Activated CD4-positive, alpha-beta T cell treated with anti-CD3 and anti-CD28 coated beads, Interleukin-2, Interleukin-4, amounts not matched to agents 100 ng/mL and 50 ng/mL, durations not matched to agents 16 hours and 8 hours (primary cell): ENCODE data around the gene DRAXIN.

Experiments
- DNase-seq: peaks from one replicate; pipeline ENCODE4 v3.0.0-alpha.2; 2020; ENCODE audit warnings: low spot score

DRAXIN gene

DNA sequence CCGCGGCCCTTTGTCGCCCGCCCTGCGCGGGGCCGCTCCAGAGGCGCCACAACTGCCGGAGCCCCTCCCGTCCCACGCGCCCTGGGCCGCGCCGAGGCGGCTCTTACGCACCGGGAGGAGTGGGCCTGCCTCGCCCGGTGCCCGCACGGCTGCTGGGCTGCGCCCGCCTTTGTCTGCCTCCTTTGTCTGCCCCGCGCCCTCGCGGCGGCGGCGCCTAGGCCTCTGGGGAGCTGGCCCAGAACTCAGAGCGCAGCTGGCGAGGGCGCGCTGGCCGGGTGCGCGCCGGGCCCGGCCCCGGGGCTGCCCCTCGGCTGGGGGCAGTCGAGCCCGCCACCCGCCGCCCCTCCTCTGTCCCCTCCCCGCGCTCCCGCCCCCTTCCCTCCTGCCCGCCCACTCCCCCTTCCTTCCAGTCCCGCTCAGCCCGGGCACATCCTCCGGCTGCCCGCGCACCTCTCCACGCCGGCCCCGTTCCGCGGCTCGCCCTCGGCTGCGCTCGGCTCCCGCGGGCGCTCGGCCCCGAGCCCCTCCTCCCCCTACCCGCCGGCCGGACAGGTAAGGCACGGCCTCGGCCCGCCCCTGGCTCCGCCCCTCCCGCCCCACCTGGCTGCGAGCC, at the start of gene DRAXIN:
Gene DRAXIN, plus strand, starts transcription at position 409 of the 613 bp plus-strand sequence. CDS start 14,549 bp downstream, outside the sequence.
- DNase-seq: no peak

- no peak for DNase-seq
These were observed 49.7 kb upstream of the DRAXIN start for GRCh38 chr1:11641776-11642305.

DNA sequence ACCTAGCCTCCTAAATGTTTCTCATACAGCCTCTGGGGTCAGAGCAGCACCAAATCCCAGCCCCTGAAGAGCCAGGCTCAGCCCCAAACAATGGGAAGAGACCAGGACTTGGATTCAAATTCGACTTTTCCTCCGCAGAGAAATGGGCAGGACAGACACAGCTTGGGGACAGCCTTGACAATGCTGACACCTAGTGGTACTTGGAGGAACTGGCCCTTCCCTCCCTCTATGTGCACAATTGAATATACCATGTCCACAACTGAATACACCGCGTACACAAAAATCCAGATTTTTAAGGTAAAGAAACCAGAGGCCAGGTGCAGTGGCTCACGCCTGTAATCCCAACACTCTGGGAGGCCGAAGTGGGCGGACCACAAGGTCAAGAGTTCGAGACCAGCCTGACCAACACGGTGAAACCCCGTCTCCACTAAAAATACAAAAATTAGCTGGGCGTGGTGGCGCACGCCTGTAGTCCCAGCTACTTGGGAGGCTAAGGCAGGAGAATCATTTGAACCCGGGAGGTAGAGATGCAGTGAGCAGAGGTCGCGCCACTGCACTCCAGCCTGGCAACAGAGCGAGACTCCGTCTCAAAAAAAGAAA, 49.0 kb upstream of the DRAXIN start:
- peak; percentile 74 for DNase-seq

DNA sequence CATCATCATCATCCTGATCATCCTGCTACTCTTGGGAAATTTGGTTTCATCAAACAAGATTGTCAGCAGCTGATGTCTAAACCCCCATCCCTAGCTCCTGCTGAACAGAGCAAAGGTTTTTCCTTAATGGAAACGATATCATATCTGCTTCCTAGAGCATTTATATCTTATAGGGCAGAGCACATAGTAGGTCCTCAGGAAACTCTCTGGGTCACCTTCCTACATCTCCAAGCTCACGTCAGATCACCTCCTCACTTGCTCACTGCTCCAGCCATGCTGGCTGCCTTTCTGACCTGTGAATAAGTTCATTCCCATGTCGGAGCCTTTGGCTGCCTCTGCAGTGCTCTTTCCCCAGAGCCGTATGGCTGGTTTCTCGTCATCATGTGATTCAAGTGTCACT, 47.7 kb upstream of the DRAXIN start:
- no peak for DNase-seq

DNA sequence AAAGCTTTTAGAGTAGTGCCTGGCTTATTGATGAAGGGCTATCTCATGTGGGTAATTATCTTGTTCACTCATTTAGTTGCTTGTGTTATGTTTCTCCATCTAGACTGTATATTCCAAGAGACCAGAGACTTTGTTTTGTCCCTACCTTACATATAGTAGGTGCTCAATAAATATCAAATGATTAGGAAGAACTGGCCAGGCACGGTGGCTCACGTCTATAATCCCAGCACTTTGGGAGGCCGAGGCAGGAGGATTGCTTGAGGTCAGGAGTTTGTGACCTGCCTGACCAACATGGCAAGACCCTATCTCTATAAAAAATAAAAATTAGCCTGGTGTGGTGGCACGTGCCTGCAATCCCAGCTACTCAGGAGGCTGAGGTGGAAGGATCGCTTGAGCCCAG, 46.2 kb upstream of the DRAXIN start:
- no peak for DNase-seq

DNA sequence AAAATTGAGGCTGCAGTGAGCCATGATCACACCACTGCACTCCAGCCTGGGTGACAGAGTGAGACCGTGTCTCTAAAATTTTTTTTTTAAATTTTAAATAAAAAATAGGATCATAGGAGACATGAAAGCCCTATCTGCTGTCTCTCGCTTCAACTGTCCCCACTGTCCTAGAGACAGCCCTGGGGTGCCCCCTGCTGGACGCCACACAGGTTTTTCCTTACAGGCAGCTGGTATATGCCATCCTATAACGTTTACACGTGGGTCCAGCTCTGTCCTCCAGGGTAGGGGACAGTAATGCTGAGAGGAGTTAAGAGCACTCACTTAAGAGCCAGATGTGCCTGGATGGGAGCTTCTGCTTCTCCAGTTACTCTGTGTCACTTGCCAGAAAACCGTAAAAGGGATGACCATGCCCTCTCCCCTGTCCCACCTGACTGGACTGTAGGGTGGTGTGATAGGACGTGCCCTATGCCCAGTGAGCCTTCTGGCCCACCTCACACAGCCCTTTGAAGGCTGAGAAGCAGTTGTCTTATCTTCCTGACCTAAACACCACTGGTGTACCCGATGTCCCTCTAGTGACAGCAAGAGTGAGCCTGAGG, 45.7 kb upstream of the DRAXIN start:
- DNase-seq: peak; percentile 86

GRCh38 chr1:11646317-11646716, 45.2 kb upstream of the DRAXIN start:
- no peak for DNase-seq

- DNase-seq: no peak
These were observed 44.2 kb upstream of the DRAXIN start for GRCh38 chr1:11647333-11647732.

DNA sequence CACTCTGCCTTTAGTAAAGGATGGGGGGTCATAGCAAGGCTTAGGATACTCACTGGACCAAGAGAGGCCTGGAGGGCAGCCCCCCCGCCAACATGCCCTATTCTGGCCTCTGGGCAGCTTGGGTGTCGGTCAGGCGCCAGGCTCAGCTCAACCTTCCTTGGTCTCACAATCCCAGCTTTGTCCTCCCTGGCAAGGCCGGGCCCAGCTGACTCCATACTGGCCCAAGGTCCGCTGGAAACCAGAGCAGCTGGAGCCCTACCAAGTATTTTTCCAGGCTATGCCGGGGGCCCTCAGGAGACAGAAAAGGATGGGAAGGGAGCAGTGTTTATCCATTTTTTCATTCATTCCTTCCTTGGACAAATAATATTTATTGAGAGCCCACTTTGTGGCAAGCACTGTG, 43.5 kb upstream of the DRAXIN start:
- no peak for DNase-seq

- peak; percentile 22 for DNase-seq
These were observed 42.8 kb upstream of the DRAXIN start for GRCh38 chr1:11648732-11649158.

DNA sequence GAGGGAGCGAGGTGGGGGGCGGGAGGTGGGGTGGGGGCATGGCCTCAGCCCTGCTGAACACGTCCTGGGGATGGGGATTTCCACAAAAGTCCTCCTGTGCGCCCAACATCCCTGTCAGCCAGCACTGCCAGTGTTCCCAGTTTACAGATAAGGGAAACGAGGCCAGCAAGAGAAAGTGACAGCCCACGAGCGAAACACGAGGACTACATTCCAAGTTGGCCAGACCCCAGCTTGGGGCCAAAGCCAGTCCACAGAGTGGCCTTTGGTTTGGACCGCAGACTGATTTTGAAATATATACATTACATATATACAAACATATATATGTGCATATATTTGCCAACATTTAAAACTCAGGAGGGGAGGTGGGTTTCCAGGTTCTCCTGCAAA, 42.3 kb upstream of the DRAXIN start:
- DNase-seq: no peak

DNA sequence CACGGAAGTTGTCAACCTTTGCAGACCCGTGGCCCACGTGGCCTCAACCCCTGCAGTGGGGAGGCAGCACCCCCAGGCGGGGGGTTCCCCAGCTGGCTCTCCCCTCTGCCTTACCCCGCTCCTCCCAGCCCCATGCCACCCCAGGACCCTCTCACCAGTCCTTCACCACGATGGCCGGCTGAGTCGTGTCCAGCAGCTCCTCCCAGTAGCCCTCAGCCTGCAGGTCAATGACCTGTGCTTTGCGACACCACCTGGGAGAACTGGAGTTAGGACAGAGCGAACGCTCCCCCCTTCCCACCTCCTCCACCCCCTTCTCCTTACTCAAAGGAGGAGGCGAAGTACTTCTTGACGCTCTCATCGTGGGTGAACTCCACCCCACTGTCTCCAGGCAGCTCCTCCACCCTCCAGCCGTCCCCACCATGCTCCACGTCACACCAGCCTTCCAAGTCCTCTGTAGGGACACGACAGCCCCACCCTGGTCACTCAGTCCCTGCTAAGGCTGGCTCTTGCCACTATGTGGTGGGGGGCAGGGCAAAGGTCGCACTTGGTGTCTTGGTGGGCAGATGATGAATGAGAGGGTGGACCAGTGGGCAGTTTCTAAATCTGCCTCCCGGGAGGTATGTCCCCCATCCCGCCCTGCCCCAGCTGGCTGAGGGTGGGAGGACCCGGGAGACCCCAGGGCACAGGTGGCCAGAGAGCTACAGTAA, 41.7 kb upstream of the DRAXIN start:
- DNase-seq: no peak

- peak; percentile 81 for DNase-seq
These were observed 41.0 kb upstream of the DRAXIN start for GRCh38 chr1:11650331-11650991.

DNA sequence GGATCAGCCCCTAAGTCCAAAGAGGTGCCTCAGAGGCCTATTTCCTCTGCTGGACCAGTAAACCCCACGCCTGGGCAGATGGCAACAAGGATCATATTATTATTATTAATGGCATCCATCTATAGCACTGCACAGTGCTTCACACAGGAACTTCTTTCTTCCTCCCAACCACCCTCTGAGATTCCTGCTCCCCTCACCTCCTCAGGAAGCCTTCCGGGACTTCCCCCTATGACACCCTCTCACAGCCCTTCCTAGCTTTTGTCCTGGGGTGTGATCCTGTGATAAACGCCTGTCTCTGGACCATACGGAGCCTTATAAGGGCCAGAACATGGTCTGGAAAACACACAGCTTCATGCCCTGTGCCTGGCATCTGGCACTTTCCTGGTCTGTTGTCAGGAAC, 40.5 kb upstream of the DRAXIN start:
- DNase-seq: no peak

DNA sequence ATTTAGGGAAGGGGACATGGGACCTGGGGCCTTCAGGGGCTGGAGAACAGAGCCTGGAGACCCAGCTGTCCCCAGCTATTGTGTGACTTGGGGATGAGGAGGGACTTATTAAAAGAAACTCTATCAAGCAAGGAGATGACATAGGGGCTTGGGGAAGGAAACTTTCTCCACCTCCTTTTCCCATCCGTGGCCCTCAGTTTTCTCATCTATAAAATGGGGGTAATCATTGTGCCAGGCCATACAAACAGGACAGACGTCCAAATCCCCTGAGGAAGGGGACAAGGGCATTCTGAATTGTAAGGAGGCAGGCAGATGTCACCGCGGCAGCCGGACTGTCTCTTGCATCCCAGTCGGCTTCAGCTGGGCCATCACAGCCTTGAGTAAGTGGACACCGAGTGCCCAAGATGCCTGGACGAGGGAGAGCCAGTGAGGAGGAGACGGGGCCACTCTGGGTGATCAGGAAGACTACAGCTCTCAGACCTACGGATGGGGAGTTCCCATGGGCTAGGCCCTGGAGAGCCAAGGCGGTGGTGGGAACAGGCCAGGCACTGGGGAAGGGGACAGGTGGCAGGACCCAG, 39.2 kb upstream of the DRAXIN start:
- DNase-seq: no peak

GRCh38 chr1:11653101-11653860, 38.2 kb upstream of the DRAXIN start:
- DNase-seq: no peak

DNA sequence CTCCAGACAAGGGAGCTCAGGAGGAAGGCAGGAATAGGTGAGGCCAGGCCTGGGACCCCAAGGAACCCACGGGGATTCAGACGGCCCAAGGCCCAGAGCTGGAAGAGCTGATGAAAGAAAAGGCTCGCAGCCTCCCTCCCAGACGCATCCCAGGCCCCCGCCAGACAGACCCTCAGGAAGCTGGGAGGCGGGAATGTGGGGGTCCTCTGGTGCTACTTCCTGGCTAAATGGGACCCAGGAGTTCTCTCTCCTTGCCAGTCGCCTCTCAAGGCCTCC, 37.7 kb upstream of the DRAXIN start:
- DNase-seq: no peak

DNA sequence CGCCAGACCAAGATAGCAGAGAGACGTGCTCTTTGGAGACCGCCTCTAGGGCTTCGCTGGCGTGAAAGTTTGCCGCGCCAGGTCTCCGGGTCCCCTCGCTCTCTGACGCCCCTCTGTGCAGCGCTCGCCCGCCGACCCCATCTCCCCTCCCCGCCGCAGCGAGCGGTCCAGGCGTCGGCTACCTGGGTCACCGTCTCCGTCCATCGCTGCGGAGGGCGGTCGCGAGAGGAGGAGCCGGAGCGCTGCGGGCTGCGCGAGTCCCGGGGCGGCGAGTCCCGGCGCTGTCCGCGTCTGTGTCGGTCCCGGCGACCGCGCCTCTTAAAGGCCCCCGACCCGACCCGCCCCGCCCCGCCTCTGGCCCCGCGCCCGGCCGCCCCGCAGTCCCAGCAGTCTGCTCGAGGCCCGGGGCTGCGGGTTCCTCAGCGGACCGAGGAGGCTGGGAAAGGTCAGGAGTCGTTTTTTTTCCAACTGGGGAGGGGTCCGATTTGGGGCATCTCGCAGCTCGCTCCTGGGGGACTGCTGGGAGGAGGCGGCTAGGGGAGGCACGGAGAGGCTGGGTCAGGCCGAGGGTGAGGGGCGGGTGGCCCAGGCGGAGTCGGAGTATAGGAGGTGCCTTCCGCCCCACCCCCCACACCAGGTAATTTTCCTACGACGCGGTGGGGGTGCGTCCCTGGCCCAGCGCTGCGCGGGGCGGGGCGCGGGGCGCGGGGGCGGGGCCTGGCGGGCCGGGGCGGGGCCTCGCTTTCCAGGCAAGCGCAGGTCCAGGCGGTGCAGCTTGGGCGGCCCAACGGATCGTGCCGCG, 37.2 kb upstream of the DRAXIN start, which contains the start of the genes FBXO2 and FBXO44:
Gene FBXO2, minus strand, starts transcription at position 293 of the 802 bp plus-strand sequence. Its CDS starts 89 bp downstream, at position 204.
Gene FBXO44, plus strand, starts transcription at position 741 of the 802 bp plus-strand sequence. CDS start 959 bp downstream, outside the sequence.
- DNase-seq: peak; percentile 15

DNA sequence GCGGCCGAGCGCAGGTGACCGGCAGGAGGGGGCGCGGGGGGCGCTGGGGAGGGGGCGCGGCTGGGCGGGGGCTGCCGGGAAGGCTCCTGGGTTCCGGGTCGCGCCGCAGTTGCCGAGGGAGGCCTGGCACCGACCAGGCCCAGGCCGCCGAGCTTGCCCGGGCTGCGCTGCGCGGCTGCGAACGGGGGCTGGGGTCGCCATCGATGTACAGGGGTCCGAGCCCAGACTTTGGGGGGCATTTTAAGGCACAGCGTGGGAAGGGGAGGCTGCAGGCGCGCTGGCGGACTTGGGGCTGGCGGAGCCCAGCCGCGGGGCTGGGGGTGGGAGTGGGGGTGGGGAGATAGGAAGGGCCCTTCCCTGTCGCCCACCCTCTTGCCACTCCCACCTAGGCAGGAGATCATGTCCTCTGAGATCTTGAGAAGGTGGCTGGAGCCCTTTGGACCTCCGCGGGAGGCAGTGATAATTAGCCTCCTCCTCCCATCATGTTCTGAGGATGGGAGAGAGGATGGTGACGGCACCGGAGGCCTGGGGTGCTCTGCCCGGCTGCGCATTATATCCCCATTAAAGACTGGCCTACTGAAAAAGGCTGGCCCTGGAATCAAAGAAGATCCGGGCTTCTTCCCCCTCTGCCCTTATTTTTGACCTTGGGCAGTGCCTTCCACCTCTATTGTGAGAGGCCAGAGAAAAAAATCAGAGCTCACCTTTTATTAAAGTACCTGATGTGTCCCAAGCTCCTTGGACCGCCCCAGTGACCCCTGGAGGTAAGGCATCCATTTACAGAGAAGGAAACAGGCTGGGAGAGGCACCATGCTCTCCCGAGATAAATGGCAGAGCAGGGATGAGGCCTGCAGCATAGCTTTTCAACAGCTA, 36.3 kb upstream of the DRAXIN start:
- no peak for DNase-seq
